GM21447 (cell line): Measurements from ENCODE around the gene CCDC88C.

ENCODE experiments used
- ATAC-seq: cut with Tn5 transposase; IDR thresholded peaks from one replicate; pipeline ENCODE4 v1.9.1; 2021; ENCODE audit not compliant: unreplicated experiment

CCDC88C gene

GRCh38 chr14:91331721-91332120 lies 85.9 kb downstream of the CCDC88C start:
- no peak for ATAC-seq

GRCh38 chr14:91330856-91331255 lies 86.8 kb downstream of the CCDC88C start:
- no peak for ATAC-seq

GRCh38 chr14:91330096-91330696 lies 87.4 kb downstream of the CCDC88C start:
- ATAC-seq, result no peak

- no peak for ATAC-seq
These were observed 88.1 kb downstream of the CCDC88C start for GRCh38 chr14:91329486-91330014.

- no peak for ATAC-seq
These were observed 89.1 kb downstream of the CCDC88C start for GRCh38 chr14:91328313-91329050.

GRCh38 chr14:91327661-91328312 lies 89.8 kb downstream of the CCDC88C start:
- ATAC-seq, result no peak

GRCh38 chr14:91327250-91327595 lies 90.4 kb downstream of the CCDC88C start:
- no peak for ATAC-seq

- no peak for ATAC-seq
These were observed 90.9 kb downstream of the CCDC88C start for GRCh38 chr14:91326514-91327249.

- ATAC-seq, result no peak
These were observed 92.7 kb downstream of the CCDC88C start for GRCh38 chr14:91324606-91325575.

- peak; percentile 72 for ATAC-seq
These were observed 93.7 kb downstream of the CCDC88C start for GRCh38 chr14:91323671-91324605.

GRCh38 chr14:91323031-91323430 lies 94.6 kb downstream of the CCDC88C start:
- no peak for ATAC-seq

- ATAC-seq, result no peak
These were observed 95.0 kb downstream of the CCDC88C start for GRCh38 chr14:91322623-91323022.

- ATAC-seq, result no peak
These were observed 96.5 kb downstream of the CCDC88C start for GRCh38 chr14:91321131-91321530.

GRCh38 chr14:91320266-91320665 lies 97.4 kb downstream of the CCDC88C start:
- no peak for ATAC-seq

- no peak for ATAC-seq
These were observed 98.7 kb downstream of the CCDC88C start for GRCh38 chr14:91318911-91319310.

- ATAC-seq, result no peak
These were observed 100.0 kb downstream of the CCDC88C start for GRCh38 chr14:91317381-91318308.

GRCh38 chr14:91316761-91317160 lies 100.9 kb downstream of the CCDC88C start:
- no peak for ATAC-seq

GRCh38 chr14:91315844-91316267 lies 101.8 kb downstream of the CCDC88C start:
- ATAC-seq, result peak; percentile 88
